Panc1 (cell line): ENCODE results near the gene KTN1.

ENCODE experiments used
- POLR2AphosphoS5 ChIP-seq: IDR thresholded peaks from 2 replicates; pipeline ENCODE4 v1.6.1; 2012; ENCODE audit warnings: mild to moderate bottlenecking, low read depth, low read length, moderate library complexity
- SIN3A ChIP-seq: IDR thresholded peaks from 2 replicates; pipeline ENCODE4 v1.6.1; 2012; ENCODE audit warnings: low read depth, mild to moderate bottlenecking, low read length, moderate library complexity, borderline replicate concordance; ENCODE audit not compliant: insufficient read depth
- TCF7L2 ChIP-seq: IDR thresholded peaks from 2 replicates; pipeline ENCODE4 v1.6.1; 2011; ENCODE audit warnings: mild to moderate bottlenecking, low read depth, low read length, inconsistent platforms
- TF ChIP-seq, protein P1 (sequence below): fragments of 450-650 bp; IDR thresholded peaks from 2 replicates; pipeline ENCODE4 v1.5.1; 2017; ENCODE audit warnings: mild to moderate bottlenecking
- TF ChIP-seq, protein P2 (sequence below), 2 experiments: IDR thresholded peaks; 2 replicates each; pipeline ENCODE4 v1.6.1; 2011 to 2012; ENCODE audit warnings: low read depth in 2 of 2, control low read depth in 1 of 2, low read length in 1 of 2, mild to moderate bottlenecking in 1 of 2, moderate library complexity in 1 of 2; ENCODE audit not compliant: insufficient read depth in 1 of 2

DNA sequence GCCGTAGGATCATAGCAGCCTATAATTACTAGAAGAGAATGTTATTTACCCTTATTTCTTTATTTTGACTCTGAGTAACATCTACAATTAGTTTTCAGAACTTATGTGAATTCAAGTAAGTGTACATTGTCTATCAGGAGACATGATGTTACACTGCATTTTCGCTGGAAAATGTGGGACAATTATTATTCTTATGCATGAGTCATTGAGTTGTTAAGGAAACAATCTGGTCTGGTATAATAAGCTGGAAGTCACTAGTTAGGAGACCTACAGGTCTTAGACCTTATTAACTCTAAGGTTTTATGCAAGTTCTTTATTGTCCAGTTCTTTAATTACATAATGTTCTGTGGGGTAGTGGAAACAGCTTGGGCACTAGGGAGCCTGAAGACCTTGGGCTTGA is 5.8 kb downstream of the KTN1 start:
- TF ChIP-seq POLR2AphosphoS5 (no peak), SIN3A (no peak), TCF7L2 (no peak)
- TF ChIP-seq, protein P1, sequence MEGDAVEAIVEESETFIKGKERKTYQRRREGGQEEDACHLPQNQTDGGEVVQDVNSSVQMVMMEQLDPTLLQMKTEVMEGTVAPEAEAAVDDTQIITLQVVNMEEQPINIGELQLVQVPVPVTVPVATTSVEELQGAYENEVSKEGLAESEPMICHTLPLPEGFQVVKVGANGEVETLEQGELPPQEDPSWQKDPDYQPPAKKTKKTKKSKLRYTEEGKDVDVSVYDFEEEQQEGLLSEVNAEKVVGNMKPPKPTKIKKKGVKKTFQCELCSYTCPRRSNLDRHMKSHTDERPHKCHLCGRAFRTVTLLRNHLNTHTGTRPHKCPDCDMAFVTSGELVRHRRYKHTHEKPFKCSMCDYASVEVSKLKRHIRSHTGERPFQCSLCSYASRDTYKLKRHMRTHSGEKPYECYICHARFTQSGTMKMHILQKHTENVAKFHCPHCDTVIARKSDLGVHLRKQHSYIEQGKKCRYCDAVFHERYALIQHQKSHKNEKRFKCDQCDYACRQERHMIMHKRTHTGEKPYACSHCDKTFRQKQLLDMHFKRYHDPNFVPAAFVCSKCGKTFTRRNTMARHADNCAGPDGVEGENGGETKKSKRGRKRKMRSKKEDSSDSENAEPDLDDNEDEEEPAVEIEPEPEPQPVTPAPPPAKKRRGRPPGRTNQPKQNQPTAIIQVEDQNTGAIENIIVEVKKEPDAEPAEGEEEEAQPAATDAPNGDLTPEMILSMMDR, result no peak
- TF ChIP-seq, protein P2, sequence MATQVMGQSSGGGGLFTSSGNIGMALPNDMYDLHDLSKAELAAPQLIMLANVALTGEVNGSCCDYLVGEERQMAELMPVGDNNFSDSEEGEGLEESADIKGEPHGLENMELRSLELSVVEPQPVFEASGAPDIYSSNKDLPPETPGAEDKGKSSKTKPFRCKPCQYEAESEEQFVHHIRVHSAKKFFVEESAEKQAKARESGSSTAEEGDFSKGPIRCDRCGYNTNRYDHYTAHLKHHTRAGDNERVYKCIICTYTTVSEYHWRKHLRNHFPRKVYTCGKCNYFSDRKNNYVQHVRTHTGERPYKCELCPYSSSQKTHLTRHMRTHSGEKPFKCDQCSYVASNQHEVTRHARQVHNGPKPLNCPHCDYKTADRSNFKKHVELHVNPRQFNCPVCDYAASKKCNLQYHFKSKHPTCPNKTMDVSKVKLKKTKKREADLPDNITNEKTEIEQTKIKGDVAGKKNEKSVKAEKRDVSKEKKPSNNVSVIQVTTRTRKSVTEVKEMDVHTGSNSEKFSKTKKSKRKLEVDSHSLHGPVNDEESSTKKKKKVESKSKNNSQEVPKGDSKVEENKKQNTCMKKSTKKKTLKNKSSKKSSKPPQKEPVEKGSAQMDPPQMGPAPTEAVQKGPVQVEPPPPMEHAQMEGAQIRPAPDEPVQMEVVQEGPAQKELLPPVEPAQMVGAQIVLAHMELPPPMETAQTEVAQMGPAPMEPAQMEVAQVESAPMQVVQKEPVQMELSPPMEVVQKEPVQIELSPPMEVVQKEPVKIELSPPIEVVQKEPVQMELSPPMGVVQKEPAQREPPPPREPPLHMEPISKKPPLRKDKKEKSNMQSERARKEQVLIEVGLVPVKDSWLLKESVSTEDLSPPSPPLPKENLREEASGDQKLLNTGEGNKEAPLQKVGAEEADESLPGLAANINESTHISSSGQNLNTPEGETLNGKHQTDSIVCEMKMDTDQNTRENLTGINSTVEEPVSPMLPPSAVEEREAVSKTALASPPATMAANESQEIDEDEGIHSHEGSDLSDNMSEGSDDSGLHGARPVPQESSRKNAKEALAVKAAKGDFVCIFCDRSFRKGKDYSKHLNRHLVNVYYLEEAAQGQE (IDR thresholded peaks at IDR 0.05; ENCODE audit: insufficient read depth in 1 of 2, low read depth in 2 of 2, low read length in 1 of 2), result no peak
